NB4 (cell line): Measurements from ENCODE around the gene UFD1.

Experiments
- CTCF ChIP-seq: IDR thresholded peaks from one replicate; pipeline ENCODE4 v1.5.1; 2012; ENCODE audit warnings: low read depth, low read length
- POLR2A ChIP-seq: IDR thresholded peaks from 2 replicates; pipeline ENCODE4 v1.6.1; 2011; ENCODE audit warnings: mild to moderate bottlenecking; ENCODE audit not compliant: insufficient read length; ENCODE audit errors: extremely low read depth

DNA sequence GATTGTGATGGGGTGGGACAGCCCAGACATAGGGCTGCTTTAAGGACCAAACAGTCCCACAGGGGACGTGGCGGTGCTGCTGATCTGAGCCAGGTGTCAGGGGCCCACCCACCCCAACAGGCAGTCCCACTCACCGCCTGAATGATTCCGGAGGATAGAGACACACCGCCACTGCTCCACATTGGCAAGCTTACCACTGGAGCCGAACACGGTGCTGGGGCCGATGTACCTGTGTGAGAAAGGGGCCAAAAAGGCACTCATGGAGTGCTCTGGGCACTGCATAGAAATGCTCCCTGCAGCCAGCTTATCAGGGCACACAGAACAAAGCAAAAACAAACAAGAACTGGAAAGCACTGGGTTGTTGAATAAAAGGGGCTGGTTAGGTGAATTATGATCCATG lies 73.3 kb downstream of the UFD1 start:
- TF ChIP-seq CTCF (no peak), POLR2A (no peak)
